GM10266 (cell line): Measurements from ENCODE around the gene CLIC6.

Source experiments
- DNase-seq: peaks from one replicate; pipeline ENCODE4 v3.0.0; 2012; ENCODE audit errors: extremely low spot score
- CTCF ChIP-seq: IDR thresholded peaks from 2 replicates; pipeline ENCODE4 v1.5.1; 2012; ENCODE audit warnings: mild to moderate bottlenecking, low read depth; ENCODE audit not compliant: control insufficient read depth, insufficient read depth; ENCODE audit errors: missing control alignments

The CLIC6 gene

GRCh38 chr21:34687065-34687464, 18.3 kb downstream of the CLIC6 start:
- DNase-seq: no peak
- TF ChIP-seq CTCF: no peak

- no peak for TF ChIP-seq CTCF
- no peak for DNase-seq
Measured at GRCh38 chr21:34687745-34688144, 19.0 kb downstream of the CLIC6 start.

DNA sequence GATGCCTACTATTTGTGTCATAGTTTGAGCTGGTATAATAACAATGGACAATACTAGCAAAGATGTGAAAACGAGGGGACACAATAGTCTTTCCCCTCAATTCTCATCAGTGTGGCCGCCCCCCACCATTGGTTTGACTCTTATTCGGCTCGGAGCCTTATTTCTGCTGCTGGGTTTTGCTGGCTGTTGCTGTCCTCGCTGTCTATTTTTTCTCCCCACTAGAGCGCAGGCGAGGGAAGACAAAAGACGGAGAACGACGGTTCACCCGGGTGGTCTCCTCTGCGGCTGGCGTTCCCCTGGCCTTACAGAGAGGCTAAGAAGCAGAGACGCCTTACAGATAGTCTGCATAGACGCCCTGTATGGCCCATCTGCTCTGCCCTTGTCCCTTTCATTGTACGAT, 19.4 kb downstream of the CLIC6 start:
- TF ChIP-seq CTCF: no peak

GRCh38 chr21:34688715-34689114, 19.9 kb downstream of the CLIC6 start:
- no peak for TF ChIP-seq CTCF
- DNase-seq: no peak

More for the DNA sequence above, 19.4 kb downstream of the CLIC6 start:
- no peak for DNase-seq

- DNase-seq: no peak
- TF ChIP-seq CTCF: no peak
Measured at GRCh38 chr21:34690041-34690792, 21.4 kb downstream of the CLIC6 start.

DNA sequence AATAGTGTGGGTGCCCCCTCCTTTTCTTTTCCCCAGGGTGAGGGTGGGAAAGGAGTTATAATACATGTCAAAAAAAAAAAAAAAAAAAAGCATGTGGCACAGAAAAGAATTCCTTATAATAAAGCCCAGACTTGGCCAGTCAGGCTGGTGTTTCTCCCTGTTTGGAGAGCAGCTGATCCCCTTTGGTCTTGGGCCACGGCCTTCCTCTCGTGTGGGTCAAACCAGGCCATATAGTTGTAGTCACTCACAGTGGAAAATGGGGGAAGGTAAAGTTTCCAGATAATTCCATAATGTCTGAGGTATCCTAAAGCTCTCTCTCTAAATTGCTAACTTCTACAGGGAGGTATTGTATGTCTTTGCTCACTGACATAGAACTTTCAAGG, 22.0 kb downstream of the CLIC6 start:
- no peak for DNase-seq
- TF ChIP-seq CTCF: no peak

- TF ChIP-seq CTCF: no peak
Measured at GRCh38 chr21:34691390-34692032, 22.7 kb downstream of the CLIC6 start.

More at GRCh38 chr21:34691390-34692032, 22.7 kb downstream of the CLIC6 start:
- no peak for DNase-seq
